Fibroblast of skin of abdomen (primary cell): ENCODE data around the gene MTHFS.

Experiments used
- DNase-seq: peaks from one replicate; pipeline ENCODE4 v3.0.0-alpha.2; 2013

MTHFS gene

DNA sequence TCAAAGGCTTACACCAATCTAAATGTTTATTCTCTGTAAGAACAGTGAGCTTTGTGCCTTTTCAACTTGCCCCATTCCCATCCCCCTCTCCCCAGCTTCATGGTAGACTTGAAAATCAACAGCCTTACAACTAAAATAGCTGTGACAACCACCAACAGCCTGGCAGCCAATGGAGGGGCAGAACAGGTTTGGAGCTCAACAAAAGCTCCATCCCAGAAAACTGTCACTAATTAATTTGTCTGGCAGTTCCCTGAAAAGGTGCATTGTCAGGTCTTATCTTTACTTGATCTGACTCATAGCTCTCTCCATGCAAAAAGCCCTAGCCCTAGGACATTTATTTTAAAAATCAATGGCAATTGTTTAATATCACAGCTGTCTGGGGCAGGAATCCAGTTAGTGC lies 22.6 kb downstream of the MTHFS start:
- no peak for DNase-seq

DNA sequence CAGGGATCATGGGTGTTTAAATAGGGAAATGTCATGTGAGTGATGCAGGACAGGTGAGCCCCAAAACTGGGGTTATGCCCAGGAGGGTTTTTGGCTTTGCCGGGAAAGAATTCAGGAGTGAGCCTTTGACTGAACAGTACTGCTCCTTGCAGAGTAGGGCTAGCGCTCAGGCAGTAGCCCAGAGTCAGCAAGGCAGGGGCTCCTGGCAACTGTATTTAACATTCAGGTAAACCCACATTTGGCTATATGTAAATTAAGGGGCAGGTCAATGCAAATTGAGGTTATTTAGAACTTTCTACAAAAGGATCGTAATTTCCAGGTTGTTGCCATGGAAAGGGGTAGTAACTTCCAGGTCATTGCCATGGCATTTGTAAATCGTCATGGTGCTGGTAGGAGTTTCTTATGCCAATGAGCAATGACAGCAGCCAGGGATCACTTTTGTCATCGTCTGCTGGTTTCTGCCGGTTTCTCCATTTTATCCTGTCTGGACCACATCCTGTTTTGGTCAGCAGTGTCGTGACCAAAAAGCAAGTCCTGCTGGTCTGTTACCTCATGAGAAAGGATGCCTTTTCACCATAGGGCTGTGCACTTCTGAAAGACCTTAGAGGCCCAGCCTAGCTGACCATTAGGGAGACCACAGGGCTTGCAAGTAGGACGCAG lies 24.3 kb downstream of the MTHFS start:
- peak; percentile 39 for DNase-seq

DNA sequence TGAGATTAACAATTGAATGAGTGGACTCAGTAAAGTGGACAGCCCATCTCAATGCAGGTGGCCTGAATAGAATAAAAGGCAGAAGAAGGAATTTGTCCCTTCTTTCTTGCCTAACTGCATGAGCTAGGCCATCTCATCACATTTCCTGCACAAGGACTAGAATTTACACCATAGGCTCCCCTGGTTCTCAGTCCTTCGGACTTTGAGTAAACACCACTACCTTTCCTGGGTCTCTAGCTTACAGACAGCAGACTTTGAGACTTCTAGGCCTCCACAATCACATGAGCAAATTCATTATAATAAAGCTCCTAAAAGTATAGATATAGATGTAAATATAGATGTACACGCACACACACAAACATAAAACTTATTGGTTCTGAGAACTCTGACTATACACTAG lies 28.3 kb downstream of the MTHFS start:
- no peak for DNase-seq

DNA sequence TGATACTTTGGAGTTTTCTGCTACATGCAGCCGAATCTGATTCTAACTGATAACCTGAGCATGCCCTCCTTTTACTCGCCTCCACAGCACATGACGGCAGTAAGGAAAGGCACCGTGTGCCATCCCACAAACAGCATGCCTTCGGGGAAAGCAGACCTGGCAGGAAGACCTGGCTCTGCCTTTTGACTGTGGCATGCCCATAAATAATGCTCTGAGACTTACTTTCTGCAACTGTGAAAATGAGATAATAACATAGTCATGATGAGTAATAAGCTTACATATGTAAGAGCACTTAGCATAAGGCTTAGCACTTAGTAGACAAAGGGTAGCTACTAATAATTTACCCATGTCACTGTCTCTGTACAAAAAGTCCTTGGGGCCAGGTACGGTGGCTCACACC lies 32.9 kb downstream of the MTHFS start:
- DNase-seq, result peak; percentile 31

DNA sequence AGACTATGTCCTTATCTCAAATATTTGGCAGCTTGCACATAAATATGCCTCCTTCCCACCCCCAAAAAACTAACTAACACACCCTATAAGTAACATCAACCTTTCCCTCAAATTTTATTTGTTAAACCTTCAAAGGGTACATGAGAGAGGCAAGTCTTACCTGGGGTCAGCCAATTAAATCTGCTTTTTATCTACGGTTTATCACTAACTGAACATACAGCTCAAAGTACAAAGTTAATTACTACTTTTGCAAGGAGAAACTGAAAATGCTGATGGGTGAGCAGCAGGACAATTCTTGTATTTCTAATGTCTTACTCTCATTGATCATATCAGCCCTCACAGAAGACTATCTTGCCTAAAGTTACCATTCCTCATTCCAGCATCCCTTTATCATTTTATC lies 34.6 kb downstream of the MTHFS start:
- no peak for DNase-seq

DNA sequence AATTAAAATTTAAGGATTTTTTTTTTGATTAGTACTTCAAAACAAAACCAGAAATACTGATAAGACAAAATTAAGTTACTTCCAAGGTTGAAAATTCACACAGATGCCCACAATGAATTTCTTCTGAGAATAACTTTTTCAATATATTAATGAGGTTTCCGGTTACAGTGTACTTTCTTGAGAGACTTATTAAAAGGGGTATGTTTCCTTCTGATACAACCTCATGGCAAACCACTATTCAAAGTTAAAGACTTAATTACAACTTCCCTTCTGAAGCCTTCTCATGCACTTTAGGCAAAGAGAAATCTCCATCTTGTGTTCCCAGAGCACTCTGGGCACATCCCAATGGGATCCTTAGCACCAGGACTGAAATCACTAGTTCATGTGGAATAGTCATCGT lies 36.2 kb downstream of the MTHFS start:
- DNase-seq, result no peak

DNA sequence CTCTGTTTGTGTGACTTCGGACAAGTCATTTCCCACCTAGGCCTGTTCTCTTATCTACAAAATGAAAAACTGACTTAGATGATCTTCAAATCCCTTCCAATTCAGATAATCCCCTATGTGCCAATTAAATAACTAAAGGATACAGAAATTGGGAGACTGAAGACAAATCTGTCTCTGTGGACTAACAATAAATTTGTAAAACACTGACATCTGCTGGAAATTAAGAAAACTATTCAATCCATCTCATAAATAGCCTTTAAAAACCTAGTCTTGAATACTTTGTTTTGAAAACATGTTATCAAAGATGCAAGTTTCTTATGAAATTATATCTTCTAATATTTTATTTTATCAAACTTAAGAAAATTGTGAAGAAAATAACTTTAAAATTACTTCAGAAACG lies 38.3 kb downstream of the MTHFS start:
- DNase-seq, result peak; percentile 17

DNA sequence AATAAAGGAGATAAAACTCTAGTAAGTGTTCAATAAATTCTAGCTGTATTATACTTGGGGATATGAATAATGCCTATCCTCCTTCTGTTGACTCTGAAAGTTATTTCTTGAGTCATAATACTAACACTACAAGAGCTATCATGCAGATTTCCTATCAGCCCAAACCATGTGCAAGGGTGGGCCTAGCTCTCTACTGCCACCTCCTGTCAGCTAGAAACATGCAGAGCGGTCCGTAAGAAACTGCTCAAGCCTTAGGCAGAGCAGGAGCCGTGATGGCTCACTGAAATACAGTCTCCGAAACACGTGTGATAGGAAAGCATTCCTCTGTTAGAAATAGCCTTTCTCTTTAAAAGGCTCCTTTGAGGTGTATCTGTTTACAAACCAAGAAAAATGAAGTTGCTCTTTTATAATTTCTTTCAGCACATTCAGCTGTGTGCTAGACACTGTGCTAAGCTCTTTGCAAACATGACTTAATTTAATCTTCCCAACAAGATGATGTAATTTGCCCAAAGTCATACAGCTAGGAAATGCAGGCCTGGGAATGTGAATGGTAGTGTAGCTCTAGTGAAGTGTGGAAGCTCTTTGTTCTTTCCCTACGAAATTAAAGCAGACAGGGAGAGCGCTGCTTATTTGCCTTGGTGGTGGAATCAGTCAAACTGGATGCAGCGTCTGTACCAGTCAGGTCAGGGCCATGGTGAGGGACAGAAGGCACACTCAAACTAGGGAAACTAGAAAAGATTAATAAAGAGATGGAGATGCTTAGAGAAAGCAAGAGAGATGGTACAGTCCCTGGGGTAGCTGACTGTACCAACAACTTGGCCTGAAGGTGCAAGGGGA lies 43.1 kb downstream of the MTHFS start:
- peak; percentile 84 for DNase-seq

DNA sequence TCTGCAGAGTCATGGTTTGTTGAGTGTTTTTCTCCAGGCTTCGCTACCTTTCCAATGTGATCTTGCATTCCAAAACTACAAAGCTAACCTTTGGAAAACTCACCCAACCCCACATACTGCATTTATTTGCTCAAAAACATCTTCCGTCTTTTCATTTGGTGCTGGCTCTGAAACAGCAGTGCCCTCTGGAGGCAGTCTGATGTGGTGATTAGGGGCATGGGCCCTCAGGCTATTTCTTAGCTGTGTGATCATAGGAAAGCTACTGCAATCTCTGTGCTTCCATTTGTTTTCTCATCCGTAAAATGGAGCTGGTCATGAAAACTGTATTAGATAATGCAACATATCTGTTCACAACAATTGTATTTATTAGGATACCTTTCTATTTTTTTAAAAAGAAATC lies 47.0 kb downstream of the MTHFS start:
- DNase-seq, result peak; percentile 47

DNA sequence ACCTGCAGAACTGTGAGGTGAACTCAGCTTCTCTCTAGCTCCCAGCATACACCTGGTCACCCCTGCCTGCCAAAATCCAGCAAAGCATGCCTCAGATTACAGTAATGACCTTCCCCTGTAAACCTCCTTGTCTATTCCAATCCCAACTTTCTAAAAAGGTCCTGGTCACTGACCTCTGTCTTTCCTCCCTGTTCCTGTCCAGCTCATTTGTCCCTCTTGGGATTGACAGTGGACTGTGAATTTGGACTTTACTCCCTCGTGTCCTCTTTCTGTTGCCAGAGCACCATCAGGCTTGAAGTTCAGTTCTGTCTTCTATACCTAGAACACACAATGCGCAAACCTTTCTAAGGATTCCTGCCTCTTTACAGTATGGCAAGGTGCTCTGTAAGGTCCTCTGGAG lies 50.3 kb downstream of the MTHFS start:
- no peak for DNase-seq

DNA sequence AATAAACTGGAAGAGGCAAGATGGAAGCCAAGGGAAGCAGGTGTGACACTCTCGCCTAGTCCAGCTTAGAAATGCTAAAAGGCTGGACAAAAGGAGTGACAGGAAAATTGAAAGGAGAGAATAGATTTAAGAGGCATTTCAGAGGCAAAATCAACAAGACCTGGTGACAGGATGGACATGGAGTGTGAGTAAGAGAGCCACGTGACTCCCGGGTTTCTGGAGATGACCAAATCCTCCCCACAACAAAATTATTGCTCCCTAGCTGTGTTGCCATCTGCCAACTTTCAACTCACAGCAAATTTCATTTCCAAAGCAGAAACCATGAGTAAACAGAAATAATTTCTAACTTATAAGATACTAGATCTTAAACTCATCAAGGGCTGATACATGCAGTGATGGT lies 52.6 kb downstream of the MTHFS start:
- DNase-seq, result no peak

DNA sequence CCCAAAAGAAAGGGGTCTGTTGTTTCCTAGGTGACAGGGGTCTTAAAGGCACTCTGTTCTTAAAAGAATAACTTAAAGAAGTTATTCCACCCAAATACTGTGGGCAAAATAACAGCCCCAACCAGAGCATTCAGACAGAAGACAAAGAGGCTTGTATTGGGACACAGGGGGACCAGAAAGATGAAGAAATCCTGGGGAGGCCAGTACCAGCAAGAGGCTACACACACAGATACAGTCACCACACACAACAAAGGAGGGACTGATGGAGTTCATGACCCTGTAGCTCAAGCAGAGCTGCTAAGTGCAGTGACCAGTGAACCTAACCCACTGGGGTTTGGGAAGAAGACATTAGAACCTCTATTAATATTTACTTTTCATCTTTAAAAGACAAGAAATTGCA lies 59.0 kb downstream of the MTHFS start:
- no peak for DNase-seq

DNA sequence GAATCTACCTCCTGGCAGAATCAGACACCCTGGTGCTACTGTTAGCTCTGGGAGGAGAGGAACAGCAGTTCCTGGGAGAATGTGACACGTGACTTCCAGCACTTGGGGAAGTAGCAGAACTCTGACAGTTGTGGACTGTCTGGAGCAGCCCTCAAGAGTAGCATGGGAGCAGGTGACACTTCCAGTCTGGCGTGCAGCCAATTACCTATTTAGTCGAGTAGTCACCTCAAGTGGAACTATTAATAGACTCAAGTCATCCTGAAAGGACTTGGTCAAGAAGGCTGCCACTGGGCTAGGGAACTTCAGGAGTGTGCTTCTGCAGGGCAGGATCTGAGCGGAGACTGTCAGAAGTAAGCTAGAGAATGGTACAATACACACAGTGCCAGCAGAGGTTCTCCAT lies 62.3 kb downstream of the MTHFS start:
- DNase-seq, result no peak

DNA sequence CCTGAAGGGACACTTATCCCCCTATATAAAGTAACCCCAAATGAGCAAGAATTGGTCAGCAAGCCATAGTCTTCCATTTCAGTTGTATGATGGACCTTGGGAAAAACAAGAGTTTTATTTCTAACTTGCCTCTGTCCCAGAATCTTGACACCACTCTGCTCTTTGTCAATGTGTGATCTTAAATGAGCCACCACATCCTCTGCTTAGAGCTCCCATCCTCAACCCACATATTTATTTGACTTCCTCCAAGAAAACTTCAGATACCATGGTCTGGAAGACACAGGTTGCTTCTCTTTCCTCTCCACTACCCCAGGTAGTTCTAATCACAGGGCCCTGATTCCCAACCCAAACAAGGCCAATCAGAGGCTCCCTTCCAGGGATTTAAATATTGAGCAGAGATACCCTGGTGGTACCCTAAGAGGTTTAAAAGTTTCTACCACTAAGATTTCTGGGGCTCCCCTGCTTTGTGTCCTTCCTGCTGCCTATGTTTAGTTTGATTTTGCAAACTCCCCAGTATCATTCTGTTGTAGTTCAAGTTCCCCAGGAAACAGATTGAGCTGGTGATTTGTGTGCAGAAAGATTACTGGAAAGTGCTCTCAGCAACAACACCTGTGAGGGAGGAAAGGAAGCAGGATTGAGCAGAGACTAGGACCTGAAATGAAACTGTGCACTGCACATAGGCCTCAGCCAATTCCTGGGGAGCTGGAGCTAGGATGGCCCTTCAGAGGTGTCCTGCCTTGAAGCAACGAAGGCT lies 64.3 kb downstream of the MTHFS start:
- DNase-seq, result no peak

DNA sequence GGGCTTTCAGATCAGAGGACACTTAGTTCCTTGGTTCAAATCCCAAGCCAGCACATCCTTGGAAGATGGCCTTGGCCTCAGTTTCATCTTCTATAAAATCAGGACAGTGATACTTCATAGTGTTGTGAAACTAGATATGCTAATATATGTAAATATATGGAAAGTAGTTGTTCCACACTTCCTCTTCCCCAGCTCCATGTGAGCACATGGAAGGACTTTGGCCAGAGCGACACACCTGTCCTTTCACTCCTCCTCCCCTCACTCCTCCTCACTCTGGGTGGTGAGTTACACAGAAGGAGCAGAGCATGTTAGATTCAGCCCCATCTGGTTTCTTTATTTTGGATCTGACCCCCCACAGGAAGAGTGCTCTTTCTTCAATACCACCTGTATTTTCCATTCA lies 65.2 kb downstream of the MTHFS start:
- DNase-seq, result no peak

DNA sequence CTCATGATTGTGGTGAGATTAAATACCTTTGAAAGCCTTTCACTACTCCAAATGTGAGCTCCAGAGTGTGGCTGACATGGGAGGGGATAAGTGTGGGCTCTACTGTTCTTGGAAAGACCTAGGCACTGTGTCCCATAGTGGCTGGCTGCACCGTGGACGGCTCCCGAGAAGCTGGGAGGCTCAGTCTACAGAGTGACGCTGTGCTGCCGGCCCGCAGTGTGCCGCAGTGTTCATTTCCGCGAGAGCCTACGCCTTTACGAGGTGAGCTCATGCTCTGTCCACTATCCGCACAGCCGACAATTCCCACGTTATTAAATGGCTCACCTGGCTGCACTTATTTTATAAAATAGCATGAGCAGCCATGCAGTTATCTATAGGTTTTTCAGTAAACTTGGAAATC lies 66.9 kb downstream of the MTHFS start:
- DNase-seq, result no peak

DNA sequence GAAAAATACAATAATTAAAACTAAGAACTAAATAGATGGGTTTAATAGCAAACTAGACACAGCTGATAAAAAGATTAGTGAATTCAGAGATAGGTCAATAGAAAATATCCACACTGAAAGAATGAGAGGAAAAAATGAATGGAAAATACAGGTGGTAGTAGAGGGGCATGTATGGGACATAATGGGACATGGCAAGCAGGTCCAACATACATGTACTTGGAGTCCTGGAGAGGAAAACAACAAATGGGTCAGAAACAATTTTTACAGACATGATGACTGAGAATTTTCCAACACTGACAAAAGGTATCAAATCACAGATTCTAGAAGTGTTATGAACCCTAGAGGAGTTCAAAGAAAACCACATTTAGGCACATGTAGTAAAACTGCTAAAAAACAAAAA lies 68.4 kb downstream of the MTHFS start:
- no peak for DNase-seq

DNA sequence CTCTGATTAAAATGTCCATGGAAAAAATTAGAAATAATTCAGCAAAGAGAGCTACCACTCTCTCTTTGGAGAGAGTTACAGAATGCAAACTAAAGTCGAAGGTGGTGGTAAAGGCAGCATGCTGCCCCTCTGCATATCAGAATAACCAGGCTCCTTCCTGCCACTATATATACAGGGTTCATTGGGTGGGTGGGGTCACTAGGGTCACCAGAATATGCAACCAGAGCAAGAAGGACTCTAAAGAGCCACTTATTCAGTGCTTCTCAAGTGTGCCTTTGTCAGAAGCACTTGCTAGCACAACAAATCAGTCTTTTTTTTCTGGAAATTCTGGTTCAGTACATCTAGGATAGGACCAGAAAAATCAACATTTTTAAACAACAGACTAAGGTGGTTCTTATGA lies 70.0 kb downstream of the MTHFS start:
- DNase-seq, result no peak

DNA sequence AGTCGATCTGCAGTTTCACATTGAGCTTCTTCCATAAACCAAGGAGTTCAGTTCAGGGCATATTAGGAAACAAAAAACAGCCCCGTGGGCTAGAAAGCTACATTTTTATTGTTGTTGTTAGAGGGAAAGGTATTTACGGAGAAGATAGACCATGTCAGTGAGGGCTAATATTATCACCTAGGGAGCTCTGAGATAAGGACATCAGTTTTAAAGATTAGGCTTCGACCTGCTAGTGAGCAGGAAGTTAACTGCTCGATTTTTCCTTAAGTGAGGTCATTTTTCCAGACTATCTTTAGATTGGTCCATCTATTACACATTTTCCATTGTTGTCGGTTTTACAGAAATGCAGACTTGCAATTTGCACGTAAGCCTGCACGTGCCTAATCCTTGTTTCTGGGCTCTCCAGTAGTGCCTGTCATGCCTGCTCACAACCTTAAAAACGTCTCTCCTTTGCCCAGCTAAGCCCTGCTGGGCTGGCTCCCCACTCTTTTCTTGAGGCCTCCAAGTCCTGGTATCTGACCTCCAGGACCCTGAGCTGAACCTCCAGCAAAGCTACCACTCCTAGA lies 72.6 kb downstream of the MTHFS start:
- no peak for DNase-seq

DNA sequence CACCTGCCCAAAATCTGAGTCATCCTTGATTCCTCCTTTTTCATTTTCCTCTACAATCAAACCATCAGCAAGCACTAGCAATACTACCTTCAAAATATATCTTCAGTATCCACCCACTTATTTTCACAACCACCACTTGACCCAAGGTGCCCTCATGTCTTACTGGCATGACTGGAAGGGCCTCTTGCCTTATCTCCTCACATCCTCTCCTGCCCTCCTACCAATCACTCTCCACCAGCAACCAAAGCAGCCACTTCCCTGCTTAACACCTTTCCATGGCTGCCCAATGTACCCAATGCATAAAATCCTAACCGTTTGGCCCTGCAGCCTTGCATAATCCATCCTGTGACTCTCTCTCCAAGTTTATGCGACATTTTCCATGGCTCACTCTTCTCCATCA lies 76.0 kb downstream of the MTHFS start:
- no peak for DNase-seq

DNA sequence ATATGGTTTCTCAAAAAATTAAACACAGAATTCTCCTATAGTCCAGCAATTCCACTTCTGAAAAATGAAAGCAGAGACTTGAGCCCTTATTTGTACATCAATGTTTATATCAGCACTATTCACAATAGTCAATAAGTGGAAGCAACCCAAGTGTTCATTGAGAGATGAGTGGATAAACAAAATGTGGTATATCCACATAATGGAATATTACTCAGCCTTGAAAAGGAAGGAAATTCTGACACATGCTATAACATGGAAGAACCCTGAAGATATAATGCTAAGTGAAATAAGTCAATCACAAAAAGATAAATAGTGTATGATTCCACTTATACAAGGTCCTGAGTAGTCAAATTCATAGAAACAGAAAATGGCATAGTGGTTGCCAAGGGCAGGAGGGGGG lies 76.6 kb downstream of the MTHFS start:
- DNase-seq, result no peak

DNA sequence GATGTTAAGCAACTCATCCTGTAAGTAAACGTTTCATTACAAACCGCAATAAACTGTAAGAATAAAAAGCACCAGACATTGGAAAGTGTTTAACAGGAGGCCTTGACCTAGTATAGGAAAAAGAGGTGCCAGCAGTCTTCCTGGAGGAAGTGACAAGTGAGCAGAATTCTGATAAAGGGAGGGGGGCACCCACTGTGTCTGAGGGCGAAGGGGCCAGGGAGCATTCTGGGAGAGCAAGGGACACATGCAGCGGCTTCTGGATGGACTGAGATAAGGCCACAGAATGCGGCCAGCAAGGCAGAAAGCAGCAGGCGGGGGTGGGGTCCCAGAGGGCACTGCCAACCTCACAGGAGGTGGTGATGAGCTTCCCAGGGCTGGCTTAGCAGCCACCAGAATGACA lies 80.2 kb downstream of the MTHFS start:
- DNase-seq, result no peak

DNA sequence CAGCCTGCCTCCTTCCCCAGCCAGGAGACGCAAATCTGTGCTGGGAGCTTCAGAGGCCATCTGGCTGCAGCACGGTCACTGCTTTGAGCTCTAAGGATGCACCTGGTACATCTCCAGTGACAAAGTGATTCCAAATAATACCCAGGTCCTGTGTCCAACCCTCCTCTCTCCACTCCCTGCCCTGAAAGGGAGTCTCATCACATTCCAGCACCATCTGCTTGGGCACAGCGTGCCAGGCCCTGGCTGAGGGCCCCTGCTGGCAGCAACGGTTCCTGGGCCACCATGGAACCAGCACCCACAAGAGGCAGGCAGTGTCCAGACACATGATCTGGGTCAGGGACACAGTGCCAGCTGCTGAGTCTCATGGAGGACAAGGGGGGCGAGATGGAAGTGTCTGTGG lies 81.3 kb downstream of the MTHFS start:
- DNase-seq, result no peak
